SK-MEL-5 (cell line): Measurements from ENCODE around the gene MAD2L1BP. TPM values are rescaled to one million over a fixed set of nuclear protein-coding genes. Genes with fewer than 3 reads are reported as not detected.
"Not testable (repeated sequence)": the region's sequence is repeated elsewhere in the genome, so short reads cannot be mapped to it uniquely, and the experiment has no call there.

Experiments used
- DNase-seq: peaks from one replicate; pipeline ENCODE4 v3.0.0-alpha.2; 2016; ENCODE audit warnings: low read depth, low spot score
- in situ Hi-C: cut with HindIII; loops from 2 replicates; pipeline ENCODE4 v1.10.0; 2016; ENCODE audit warnings: low sequenced_read_pairs, high pct_unique_total_duplicates, low pct_unique_long_range_greater_than_20kb
- total RNA-seq: library from RNA; depleted of rRNA; stranded (reverse); fragments of >200 nt; shearing (Covaris generic); gene quantifications from 2 replicates; pipeline ENCODE4 v1.2.3, GENCODE V29; 2014

The MAD2L1BP gene
- total RNA-seq, 1 experiment from 2014 or later = 166 TPM

GRCh38 chr6:43623880-43624785 lies 11.5 kb upstream of the MAD2L1BP start:
- DNase-seq = no peak
- in situ Hi-C loops = no loop called here

DNA sequence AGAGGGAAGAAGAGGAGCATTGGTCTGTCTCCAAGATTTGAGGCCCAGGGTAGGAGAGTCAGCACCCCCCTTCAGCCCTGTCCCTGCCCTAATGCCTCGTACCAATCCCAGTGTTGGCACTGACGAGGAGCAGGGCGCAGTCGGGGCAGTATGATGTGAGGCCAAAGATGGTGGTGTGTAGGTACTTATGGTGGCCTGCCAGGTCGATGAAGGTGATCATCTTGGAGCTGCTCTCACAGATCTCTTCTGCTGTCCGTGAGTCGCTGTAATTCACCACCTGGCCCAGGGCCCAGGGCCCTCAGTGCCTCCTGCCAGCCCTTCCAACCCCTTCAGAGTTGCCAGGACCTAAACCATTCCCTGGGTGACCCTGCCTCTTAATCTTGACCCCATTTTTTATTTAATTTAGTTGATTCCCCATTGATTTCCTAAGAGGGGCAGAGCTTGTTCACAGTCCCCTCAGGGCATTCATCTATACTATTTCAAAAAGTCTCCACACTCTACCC lies 10.8 kb upstream of the MAD2L1BP start:
- no peak for DNase-seq
- in situ Hi-C loops = no loop called here

DNA sequence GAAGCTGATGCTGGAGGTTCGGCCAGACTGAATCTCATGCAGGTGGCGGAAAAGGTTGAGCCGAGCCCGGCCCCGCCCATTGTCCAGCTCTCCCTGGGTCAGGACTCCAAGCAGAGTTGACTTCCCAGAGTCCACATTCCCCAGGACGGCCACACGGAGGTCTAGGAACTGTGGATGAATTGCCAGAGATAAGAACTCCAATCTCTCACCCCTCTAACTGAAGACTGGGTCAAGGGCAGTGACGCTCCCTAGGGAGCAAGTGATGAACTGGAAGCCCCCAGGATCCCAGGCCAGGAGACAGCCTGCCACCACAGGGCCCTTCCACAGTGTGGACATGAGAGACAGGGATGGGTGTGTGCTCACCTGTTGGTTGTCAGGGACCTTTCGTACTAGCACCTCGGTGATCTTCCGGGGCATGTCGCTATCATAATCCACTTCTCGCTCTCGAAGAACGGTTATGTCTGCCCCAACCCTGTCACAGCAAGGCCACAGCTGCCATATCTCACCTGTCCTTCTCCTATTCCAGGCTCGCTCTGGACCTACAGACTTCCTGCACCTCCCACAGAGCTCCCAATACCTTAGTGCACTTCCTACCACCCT lies 10.1 kb upstream of the MAD2L1BP start:
- DNase-seq = no peak
- in situ Hi-C loops = no loop called here

DNA sequence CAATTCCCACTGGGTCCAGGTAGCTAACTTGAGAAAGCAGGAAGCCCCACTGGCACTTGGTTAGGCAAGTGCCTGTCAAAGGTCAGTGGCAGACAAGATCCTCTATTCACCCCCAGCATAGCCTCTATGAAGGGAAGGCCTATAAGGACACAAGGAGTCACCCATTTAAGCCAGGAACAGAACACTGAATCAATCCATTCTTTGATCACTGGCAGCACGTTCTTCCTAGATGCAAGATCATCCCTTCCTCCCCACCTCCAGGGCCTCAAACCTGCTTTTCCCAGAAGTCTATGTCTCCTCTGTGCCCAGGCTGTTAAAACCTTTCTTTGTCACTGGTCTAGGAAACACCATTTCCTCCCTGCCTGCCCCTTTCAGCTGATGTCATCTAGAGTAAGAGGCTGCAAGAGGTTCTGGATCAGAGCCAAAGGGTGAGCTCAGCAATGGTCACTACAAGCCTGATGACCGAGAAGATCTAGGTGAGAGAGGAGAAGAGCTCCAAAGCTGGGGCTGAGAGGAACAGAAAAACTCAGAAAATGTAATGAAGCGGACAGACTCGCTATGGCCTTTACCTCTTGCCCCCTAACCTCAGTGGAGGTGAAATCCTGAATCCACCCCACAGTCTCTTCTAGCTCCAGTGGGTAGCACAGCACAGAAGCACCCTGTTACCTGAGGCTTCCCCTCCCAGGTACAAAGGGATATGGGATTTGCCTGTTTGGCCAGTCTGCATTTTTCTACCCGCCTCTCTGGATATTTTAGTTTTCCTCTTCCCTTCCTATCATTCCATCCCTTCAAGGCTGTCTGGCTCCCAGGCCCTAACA lies 8.4 kb upstream of the MAD2L1BP start:
- DNase-seq = peak; percentile 96
- in situ Hi-C loops = no loop called here

GRCh38 chr6:43628393-43629103 lies 7.1 kb upstream of the MAD2L1BP start:
- in situ Hi-C loops = no loop called here
- peak; percentile 68 for DNase-seq

DNA sequence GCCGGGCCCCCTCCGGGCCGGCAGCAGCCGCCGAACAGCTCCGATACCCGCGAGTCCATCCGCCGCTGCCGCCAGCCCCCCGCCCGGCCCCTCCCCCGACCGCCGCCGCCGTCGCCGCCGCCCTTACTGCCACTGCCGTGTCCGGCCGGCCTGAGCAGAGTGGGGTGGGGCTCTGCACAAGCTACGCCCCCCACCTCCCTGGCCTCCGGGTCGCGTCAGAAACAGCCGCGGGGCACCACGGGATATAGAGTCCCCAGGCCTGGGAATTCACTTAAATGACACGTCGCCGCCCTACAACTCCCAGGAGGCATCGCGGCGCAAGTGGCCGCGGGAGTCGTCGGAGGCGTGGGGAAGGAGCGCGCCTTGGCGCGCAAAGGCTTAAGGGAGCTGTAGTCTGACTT lies 6.5 kb upstream of the MAD2L1BP start, which contains the start of gene GTPBP2:
Gene GTPBP2 (minus strand): TSS at position 161 of the 401 bp plus-strand sequence. CDS start 102 bp downstream, at position 59.
- peak; percentile 98 for DNase-seq
- in situ Hi-C loops = no loop called here

DNA sequence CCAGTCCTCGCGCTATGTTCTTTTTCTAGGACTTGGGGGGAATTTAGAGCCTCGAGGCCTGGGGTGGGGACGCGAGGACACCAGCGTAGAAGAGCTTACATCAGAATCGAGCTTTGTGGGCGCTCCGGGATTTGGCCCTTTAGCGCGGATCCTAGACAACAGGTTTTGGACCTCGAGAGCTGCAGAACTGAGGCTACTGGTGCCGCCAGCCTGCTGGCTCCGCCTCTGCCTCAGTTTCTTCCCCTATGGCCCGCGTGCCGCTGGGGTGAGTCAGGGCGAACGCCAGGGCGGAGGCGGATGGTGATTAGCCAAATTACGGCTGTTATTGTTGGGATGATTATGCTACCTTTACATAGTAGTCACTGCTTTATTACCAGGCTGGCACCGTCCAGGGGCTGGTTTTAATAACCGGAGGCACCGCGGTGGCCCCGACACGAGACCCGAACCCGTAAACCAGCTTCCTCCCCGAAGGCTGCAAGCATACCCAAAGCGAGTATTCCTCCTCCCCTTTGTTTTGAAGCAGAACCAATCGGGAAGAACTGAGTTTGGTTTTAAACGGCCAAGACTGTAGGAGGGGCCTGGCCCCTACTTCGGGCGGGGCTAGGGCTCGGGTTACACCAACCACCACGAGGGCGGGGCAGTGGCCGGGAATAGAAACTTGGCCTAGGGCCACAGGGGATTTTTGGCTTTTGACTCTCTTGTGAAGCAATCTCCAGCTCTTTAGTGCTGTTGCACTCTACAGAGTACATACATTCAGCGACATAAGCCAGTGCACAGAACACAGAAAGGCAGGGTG lies 5.9 kb upstream of the MAD2L1BP start:
- DNase-seq = peak; percentile 98
- in situ Hi-C loops = no loop called here

DNA sequence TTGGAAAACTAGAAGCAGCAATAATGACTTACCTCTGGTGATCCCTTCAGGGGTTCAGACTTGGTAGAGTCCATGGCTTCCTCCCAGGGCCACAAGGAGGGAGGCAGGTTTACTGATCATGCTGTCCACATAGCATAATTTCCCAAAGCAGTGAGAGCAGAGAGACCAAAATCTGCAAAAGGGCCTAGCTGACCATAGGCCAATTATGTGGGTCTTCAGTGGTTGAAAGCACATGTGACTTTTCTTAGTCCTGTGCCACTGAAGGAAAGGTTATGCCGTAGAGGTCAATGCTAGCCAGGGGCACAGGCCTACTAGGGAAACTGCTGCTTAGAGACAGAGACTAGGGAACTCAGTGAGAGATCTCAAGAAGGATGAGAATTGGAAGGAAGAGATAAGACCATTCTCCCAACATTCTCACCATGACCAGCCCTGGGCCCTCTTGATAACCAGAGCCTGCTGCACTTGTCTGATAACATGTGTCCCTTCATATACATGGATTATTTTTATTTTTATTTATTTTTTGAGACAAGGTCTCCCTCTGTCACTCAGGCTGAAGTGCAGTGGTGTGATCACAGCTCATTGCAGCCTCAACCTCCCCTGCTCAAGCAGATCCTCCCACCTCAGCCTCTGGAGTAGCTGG lies 4.5 kb upstream of the MAD2L1BP start:
- in situ Hi-C loops = no loop called here
- DNase-seq = peak; percentile 63

GRCh38 chr6:43633002-43633401 lies 2.6 kb upstream of the MAD2L1BP start:
- DNase-seq, in situ Hi-C loops: not testable (repeated sequence)

DNA sequence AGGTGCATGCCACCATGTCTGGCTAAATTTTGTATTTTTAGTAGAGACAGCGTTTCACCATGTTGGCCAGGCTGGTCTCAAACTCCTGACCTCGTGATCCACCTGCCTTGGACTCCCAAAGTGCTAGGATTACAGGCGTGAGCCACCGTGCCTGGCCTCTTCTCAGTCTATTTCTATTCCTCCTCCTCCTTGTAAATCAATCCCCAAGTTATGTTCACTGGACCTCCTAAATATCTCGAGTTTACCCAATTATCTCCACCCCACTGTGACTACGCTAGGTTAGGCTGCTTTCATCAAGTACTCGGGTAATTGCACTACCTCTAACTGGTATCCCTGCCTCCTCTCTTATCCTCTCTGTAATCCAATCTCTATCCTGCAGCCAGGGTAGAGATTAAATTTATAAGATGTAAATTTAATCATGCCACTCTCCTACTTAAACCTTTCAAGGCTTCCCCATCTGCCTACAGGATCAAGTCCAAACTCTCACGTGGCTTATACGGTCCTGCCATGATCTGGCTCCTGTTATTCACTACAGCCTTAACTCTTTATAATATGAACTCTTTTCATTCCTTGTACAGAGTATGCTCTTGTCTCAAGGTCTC lies 837 bp upstream of the MAD2L1BP start:
- in situ Hi-C loops = no loop called here
- DNase-seq = no peak

GRCh38 chr6:43636308-43636659 lies 644 bp downstream of the MAD2L1BP start:
- in situ Hi-C loops = no loop called here
- DNase-seq = no peak

- in situ Hi-C loops = no loop called here
- peak; percentile 98 for DNase-seq
Observed at GRCh38 chr6:43639984-43640800, 4.6 kb downstream of the MAD2L1BP start.

- DNase-seq = peak; percentile 89
- in situ Hi-C loops = no loop called here
Observed at GRCh38 chr6:43644940-43645612, 9.4 kb downstream of the MAD2L1BP start, which contains the start of gene RSPH9. Gene RSPH9 (plus strand): TSS chr6:43645036. CDS start chr6:43645099, 63 bp downstream.

DNA sequence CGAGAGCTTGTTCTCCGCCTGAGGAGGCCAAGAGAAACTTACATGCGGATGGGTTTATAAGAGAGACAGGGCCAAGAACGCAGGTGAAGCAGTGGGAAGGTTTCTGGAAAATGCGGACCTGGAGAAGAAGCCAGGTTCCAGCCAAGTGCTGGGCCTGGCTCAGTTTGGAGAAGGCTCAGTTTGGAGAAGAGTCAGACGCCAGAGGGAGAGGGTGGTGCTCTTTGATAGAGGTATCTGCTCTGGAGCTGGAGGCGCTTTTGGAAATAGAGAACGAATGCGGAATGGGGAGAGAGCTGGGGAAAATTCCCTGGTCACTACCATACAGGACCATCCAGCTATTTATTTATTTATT lies 9.9 kb downstream of the MAD2L1BP start:
- in situ Hi-C loops = no loop called here
- DNase-seq = no peak

DNA sequence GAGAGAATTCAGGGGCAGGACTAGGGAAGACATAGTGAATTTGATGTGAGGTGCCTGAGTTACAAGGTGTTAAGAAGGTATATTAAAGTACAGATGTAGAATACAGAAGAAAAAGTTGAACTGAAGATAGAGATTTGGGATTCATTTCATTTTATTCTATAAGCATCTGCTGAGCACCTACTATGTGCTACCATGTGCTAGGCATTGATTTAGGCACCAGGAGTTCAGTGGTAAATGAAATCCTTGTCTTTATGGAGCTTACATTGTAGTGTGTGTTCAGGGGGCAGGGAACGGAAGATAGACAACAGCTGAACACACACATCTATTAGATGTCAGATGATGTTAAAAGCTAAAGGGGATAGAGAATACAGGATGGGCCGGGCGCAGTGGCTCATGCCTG lies 12.0 kb downstream of the MAD2L1BP start:
- in situ Hi-C loops = no loop called here
- DNase-seq = no peak
